D721Med (cell line): Measurements from ENCODE around the gene PRIM2.
"Not testable (repeated sequence)": the region's sequence is repeated elsewhere in the genome, so short reads cannot be mapped to it uniquely, and the experiment has no call there.

Experiments
- DNase-seq: peaks from one replicate; pipeline ENCODE4 v3.0.0; 2011; ENCODE audit warnings: low spot score; ENCODE audit not compliant: insufficient read length
- FAIRE-seq: peaks from 2 replicates; lab custom pipeline; 2011; peaks lifted over from hg19 to GRCh38; lab: Jason Lieb, UNC
- CTCF ChIP-seq: IDR thresholded peaks from 2 replicates; pipeline ENCODE4 v1.5.1; 2012; ENCODE audit warnings: mild to moderate bottlenecking, control low read depth; ENCODE audit not compliant: insufficient read depth; ENCODE audit errors: missing control alignments

Gene PRIM2

GRCh38 chr6:57317060-57317943 lies at the start of gene PRIM2:
PRIM2 (plus strand) TSS chr6:57317630; CDS start chr6:57318446, 816 bp downstream.
- FAIRE-seq (no peak), DNase-seq (peak; percentile 32)
- TF ChIP-seq CTCF: no peak

- TF ChIP-seq CTCF: no peak
- FAIRE-seq (no peak), DNase-seq (no peak)
Measured at GRCh38 chr6:57268294-57268640, 49.2 kb upstream of the PRIM2 start.

- DNase-seq, FAIRE-seq: not testable (repeated sequence)
Measured at GRCh38 chr6:57274113-57274824, 43.2 kb upstream of the PRIM2 start.

- FAIRE-seq (no peak), DNase-seq (no peak)
- no peak for TF ChIP-seq CTCF
Measured at GRCh38 chr6:57275384-57275783, 42.0 kb upstream of the PRIM2 start.

GRCh38 chr6:57276946-57277345 lies 40.5 kb upstream of the PRIM2 start:
- DNase-seq (no peak), FAIRE-seq (no peak)
- TF ChIP-seq CTCF: no peak

- DNase-seq (no peak), FAIRE-seq (no peak)
Measured at GRCh38 chr6:57278570-57278969, 38.9 kb upstream of the PRIM2 start.

GRCh38 chr6:57279013-57279412 lies 38.4 kb upstream of the PRIM2 start:
- DNase-seq (no peak), FAIRE-seq (no peak)
- no peak for TF ChIP-seq CTCF

More at GRCh38 chr6:57278570-57278969, 38.9 kb upstream of the PRIM2 start:
- no peak for TF ChIP-seq CTCF
